HCT116 (cell line): ENCODE data around the gene DCAF6. TPM values are rescaled to one million over a fixed set of nuclear protein-coding genes. Genes with fewer than 3 reads are reported as not detected.

Source experiments
- ATAC-seq: fragments of 200-7000 bp; cut with Tn5 transposase; 2 replicates; pipeline ENCODE4 v1.9.1; 2020; ENCODE audit warnings: mild to moderate bottlenecking, moderate library complexity
- BruUV-seq: library from RNA; stranded (reverse); fragments of 400-500 nt; replicated peaks from 2 replicates; lab custom pipeline; 2021; lab: Mats Ljungman, UMichigan
- CTCF ChIA-PET: fragments of 300-600 bp; sonication (Branson Sonifier 250); formaldehyde crosslinking; loops from one replicate; lab custom pipeline; 2021; ENCODE audit warnings: antibody characterized with exemption; lab: Charles Lee
- POLR2A ChIA-PET: fragments of 300-600, 350-600 bp; sonication (Branson Sonifier 250); formaldehyde crosslinking; loops from one replicate; lab custom pipeline; 2021; ENCODE audit warnings: antibody characterized with exemption; lab: Charles Lee
- RAD21 ChIA-PET, 2 experiments: fragments of 300-600 bp; sonication (Branson Sonifier 250); formaldehyde crosslinking; loops; one replicate each; lab custom pipeline; 2023; ENCODE audit warnings: low total read pairs in 2 of 2; ENCODE audit not compliant: uncharacterized antibody in 2 of 2, unreplicated experiment in 2 of 2, low non-redundant PET in 1 of 2; lab: Charles Lee
- DNase-seq: peaks from one replicate; pipeline ENCODE4 v3.0.0-alpha.2; 2010; ENCODE audit warnings: low read depth, low spot score
- H2AFZ ChIP-seq: fragments of 200-600 bp; shearing (Covaris generic), sonication (generic); 2 replicates; pipeline ENCODE4 v1.6.1; 2017; ENCODE audit warnings: low read depth, mixed run types, mixed read lengths, antibody characterized with exemption, low read length; ENCODE audit not compliant: poor library complexity, severe bottlenecking
- H3K27ac ChIP-seq: 2 replicates; pipeline ENCODE4 v1.5.1; 2012; ENCODE audit warnings: low read depth, low read length
- H3K27me3 ChIP-seq: fragments of 200-600 bp; sonication (generic); 2 replicates; pipeline ENCODE4 v1.6.1; 2016; ENCODE audit warnings: mixed run types, low read length, mixed read lengths; ENCODE audit not compliant: insufficient read depth
- H3K36me3 ChIP-seq, 2 experiments: fragments of 200-500 bp in 1 of 2; fragments of 200-600 bp in 1 of 2; sonication (Bioruptor generic) in 1 of 2; sonication (generic) in 1 of 2; 2 replicates each; pipeline versions ENCODE4 v1.5.1 to v1.6.1; 2014 to 2016; ENCODE audit warnings: low read length in 2 of 2, inconsistent platforms in 1 of 2, mixed read lengths in 1 of 2, mixed run types in 1 of 2; ENCODE audit not compliant: insufficient read depth in 2 of 2, control insufficient read depth in 1 of 2
- H3K4me1 ChIP-seq, 2 experiments: fragments of 200-600 bp in 1 of 2; sonication (generic) in 1 of 2; 2 replicates each; pipeline versions ENCODE4 v1.5.1 to v1.6.1; 2012 to 2017; ENCODE audit warnings: low read length in 2 of 2, inconsistent platforms in 1 of 2, mild to moderate bottlenecking in 1 of 2, mixed read lengths in 1 of 2, mixed run types in 1 of 2, moderate library complexity in 1 of 2; ENCODE audit not compliant: insufficient read depth in 2 of 2, control insufficient read depth in 1 of 2
- H3K4me2 ChIP-seq: fragments of 200-600 bp; sonication (generic); 2 replicates; pipeline ENCODE4 v1.6.1; 2017; ENCODE audit warnings: mixed run types, low read length, mixed read lengths
- H3K4me3 ChIP-seq, 2 experiments: fragments of 200-600 bp in 1 of 2; sonication (generic) in 1 of 2; replicated peaks in 1 of 2; 2 replicates each; pipeline ENCODE4 v1.5.1; 2011 to 2016; ENCODE audit warnings: low read length in 2 of 2, control low read depth in 1 of 2, low read depth in 1 of 2, mild to moderate bottlenecking in 1 of 2, mixed read lengths in 1 of 2, mixed run types in 1 of 2
- H3K79me2 ChIP-seq: fragments of 200-600 bp; sonication (generic); 2 replicates; pipeline ENCODE4 v1.6.1; 2017; ENCODE audit warnings: mild to moderate bottlenecking, mixed run types, low read length, moderate library complexity, mixed read lengths; ENCODE audit not compliant: insufficient read depth
- H3K9ac ChIP-seq: fragments of 200-600 bp; sonication (generic); 2 replicates; pipeline ENCODE4 v1.6.1; 2016; ENCODE audit warnings: low read length, mixed read lengths
- H3K9me2 ChIP-seq: fragments of 200-600 bp; sonication (generic), shearing (Covaris generic); 2 replicates; pipeline ENCODE4 v1.6.1; 2017; ENCODE audit warnings: mixed run types, mild to moderate bottlenecking, moderate library complexity; ENCODE audit not compliant: insufficient read depth
- H3K9me3 ChIP-seq, 2 experiments: fragments of 200-500 bp in 1 of 2; fragments of 200-600 bp in 1 of 2; sonication (Bioruptor generic) in 1 of 2; sonication (generic) in 1 of 2; 2 replicates each; pipeline ENCODE4 v1.6.1; 2014 to 2017; ENCODE audit warnings: low read length in 2 of 2, mixed read lengths in 2 of 2, inconsistent platforms in 1 of 2, low read depth in 1 of 2, mild to moderate bottlenecking in 1 of 2, mixed run types in 1 of 2, moderate library complexity in 1 of 2; ENCODE audit not compliant: control insufficient read depth in 1 of 2, insufficient read depth in 1 of 2
- H4K20me1 ChIP-seq: fragments of 200-600 bp; sonication (generic), shearing (Covaris generic); 2 replicates; pipeline ENCODE4 v1.6.1; 2017; ENCODE audit warnings: mixed run types, mild to moderate bottlenecking, moderate library complexity; ENCODE audit not compliant: insufficient read depth
- CEBPB ChIP-seq: IDR thresholded peaks from 2 replicates; pipeline ENCODE4 v1.6.1; 2012; ENCODE audit warnings: low read depth
- CTCF ChIP-seq, 3 experiments: fragments of 200-600 bp in 1 of 3; sonication (generic) in 1 of 3; IDR thresholded peaks in 2 of 3; conservative IDR thresholded peaks in 1 of 3; 2 replicates each; pipeline ENCODE4 v1.5.1; 2012 to 2017; ENCODE audit warnings: low read depth in 2 of 3, low read length in 2 of 3, antibody characterized with exemption in 1 of 3, borderline replicate concordance in 1 of 3, control low read depth in 1 of 3, mild to moderate bottlenecking in 1 of 3, mixed read lengths in 1 of 3, mixed run types in 1 of 3, moderate library complexity in 1 of 3; ENCODE audit not compliant: insufficient read depth in 1 of 3
- ELF1 ChIP-seq: IDR thresholded peaks from 2 replicates; pipeline ENCODE4 v1.6.1; 2012; ENCODE audit warnings: low read depth, borderline replicate concordance
- FOSL1 ChIP-seq: IDR thresholded peaks from 2 replicates; pipeline ENCODE4 v1.6.1; 2012; ENCODE audit warnings: low read depth
- JUND ChIP-seq: IDR thresholded peaks from 2 replicates; pipeline ENCODE4 v1.6.1; 2012
- MAX ChIP-seq: IDR thresholded peaks from 2 replicates; pipeline ENCODE4 v1.6.1; 2012
- POLR2A ChIP-seq: IDR thresholded peaks from 2 replicates; pipeline ENCODE4 v1.7.0; 2011; ENCODE audit warnings: borderline replicate concordance; ENCODE audit not compliant: insufficient read depth, insufficient read length; ENCODE audit errors: extremely low read depth
- RAD21 ChIP-seq: IDR thresholded peaks from 2 replicates; pipeline ENCODE4 v1.6.1; 2012; ENCODE audit warnings: low read depth, mild to moderate bottlenecking
- SIN3A ChIP-seq: IDR thresholded peaks from 2 replicates; pipeline ENCODE4 v1.6.1; 2012; ENCODE audit warnings: low read depth
- SP1 ChIP-seq: IDR thresholded peaks from 2 replicates; pipeline ENCODE4 v1.6.1; 2012; ENCODE audit warnings: low read depth
- SRF ChIP-seq: IDR thresholded peaks from 2 replicates; pipeline ENCODE4 v1.6.1; 2012; ENCODE audit warnings: low read depth
- YY1 ChIP-seq: IDR thresholded peaks from 2 replicates; pipeline ENCODE4 v1.6.1; 2011; ENCODE audit warnings: low read length, low read depth, moderate library complexity, mild to moderate bottlenecking; ENCODE audit not compliant: insufficient replicate concordance; ENCODE audit errors: extremely low read depth
- ZBTB33 ChIP-seq: IDR thresholded peaks from 2 replicates; pipeline ENCODE4 v1.6.1; 2011; ENCODE audit warnings: mild to moderate bottlenecking, low read length, moderate library complexity; ENCODE audit not compliant: insufficient replicate concordance; ENCODE audit errors: extremely low read depth
- intact Hi-C: fragments of 100-400 bp; cut with micrococcal nuclease; formaldehyde crosslinking; loops from 2 replicates; pipeline ENCODE4 v1.10.0; 2022
- total RNA-seq: library from RNA; stranded (reverse); gene quantifications from one replicate; pipeline ENCODE4 v1.2.1, GENCODE V29; 2021; ENCODE audit not compliant: unreplicated experiment

The DCAF6 gene
- total RNA-seq, 1 experiment from 2014 or later, result 34.2 TPM

GRCh38 chr1:168095476-168095875 lies 159.0 kb downstream of the DCAF6 start:
- Histone ChIP-seq H4K20me1 (no peaks in the 10 kb centered on the region), H3K9ac (no peak overlapping the region), H3K4me3 (no peak overlapping the region), H3K36me3 (no peaks in the 10 kb centered on the region), H2AFZ (no peak overlapping the region), H3K4me2 (no peak overlapping the region), H3K9me3 (no peaks in the 10 kb centered on the region), H3K9me2 (no peaks in the 10 kb centered on the region), H3K79me2 (no peaks in the 10 kb centered on the region), H3K27ac (no peak overlapping the region), H3K4me1 (peaks cover 2 to 3% of the 10 kb centered on the region in 2 experiments; a peak in 1 of 4 replicates), H3K27me3 (no peaks in the 10 kb centered on the region)
- CTCF ChIA-PET, result interaction anchor here (1.2 to 5.2 kb wide), 2 partner anchors 10 to 13 kb away, joined by 3 to 27 read pairs; no protein-coding TSS in a partner anchor
- TF ChIP-seq POLR2A (no peak), RAD21 (no peak), ZBTB33 (no peak), JUND (no peak), YY1 (no peak), MAX (no peak), CTCF (IDR thresholded peaks at IDR 0.05 in 2 of 3, conservative IDR thresholded peaks at IDR 0.05 in 1 of 3; ENCODE audit: borderline replicate concordance in 1 of 3, insufficient read depth in 1 of 3, low read depth in 2 of 3, low read length in 2 of 3) (no peak), CEBPB (no peak), ELF1 (no peak), SRF (no peak), SP1 (no peak), FOSL1 (no peak), SIN3A (no peak)
- no TSS peak for BruUV-seq
- DNase-seq, result no peak
- POLR2A ChIA-PET, result no interaction called here
- RAD21 ChIA-PET, result no interaction called here
- intact Hi-C loops, result no loop called here
- no peak for ATAC-seq
